KOPT-K1 (cell line): ENCODE measurements around the gene VSTM4.

Source experiments
- H3K27ac ChIP-seq: fragments of 200-600 bp; sonication (generic); 2 replicates; pipeline ENCODE4 v1.5.1; 2016; ENCODE audit warnings: antibody characterized with exemption, mild to moderate bottlenecking, low read depth, low read length; ENCODE audit not compliant: poor library complexity, severe bottlenecking
- H3K36me3 ChIP-seq: fragments of 200-600 bp; sonication (generic); 2 replicates; pipeline ENCODE4 v1.5.1; 2017; ENCODE audit warnings: antibody characterized with exemption, mild to moderate bottlenecking, low read length, moderate library complexity; ENCODE audit not compliant: insufficient read depth
- H3K9me3 ChIP-seq: fragments of 200-600 bp; sonication (generic); 2 replicates; pipeline ENCODE4 v1.5.1; 2017; ENCODE audit warnings: antibody characterized with exemption, low read length, mild to moderate bottlenecking; ENCODE audit not compliant: insufficient read depth, poor library complexity, severe bottlenecking

VSTM4 gene

DNA sequence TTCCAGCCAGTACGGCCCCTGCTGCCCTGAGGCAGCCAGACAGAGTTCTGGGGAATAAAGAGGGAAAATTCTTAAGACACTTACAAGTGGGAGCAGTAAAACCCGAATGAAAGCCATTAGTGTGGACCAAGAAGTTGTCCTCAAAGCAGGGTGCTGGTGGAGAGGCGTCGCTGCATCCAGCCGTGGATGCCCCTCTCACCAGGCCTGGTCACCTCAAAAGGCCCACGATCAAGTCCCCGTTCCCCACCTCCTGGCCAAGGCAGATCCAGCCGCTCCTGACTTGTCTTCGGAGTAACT, 656 bp downstream of the VSTM4 start:
- no peak overlapping the region for H3K27ac ChIP-seq
- H3K36me3 ChIP-seq: no peaks in the 10 kb centered on the region
- no peaks in the 10 kb centered on the region for H3K9me3 ChIP-seq

DNA sequence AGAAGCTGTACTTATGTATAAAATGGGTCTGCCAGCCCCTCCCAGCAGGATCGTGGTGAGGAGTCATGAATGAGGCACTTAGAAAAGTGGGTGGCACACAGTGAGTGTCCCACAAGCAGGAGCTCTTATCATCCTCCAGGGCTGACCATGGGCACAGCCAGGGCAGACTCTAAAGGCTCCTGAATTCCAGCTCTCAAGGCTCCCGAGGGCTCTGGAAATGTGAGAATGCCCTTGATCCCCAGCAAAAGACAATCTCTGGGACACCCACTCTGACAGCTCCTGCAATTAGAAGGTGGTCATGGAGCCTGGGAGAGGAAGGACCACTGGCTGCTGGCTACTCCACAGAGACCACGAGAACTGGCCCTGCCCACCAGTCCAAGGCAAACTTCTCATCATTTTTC, 1.6 kb downstream of the VSTM4 start:
- H3K9me3 ChIP-seq: no peaks in the 10 kb centered on the region
- no peak overlapping the region for H3K27ac ChIP-seq
- no peaks in the 10 kb centered on the region for H3K36me3 ChIP-seq

GRCh38 chr10:49112851-49113250, 2.5 kb downstream of the VSTM4 start:
- Histone ChIP-seq H3K9me3 (no peaks in the 10 kb centered on the region), H3K36me3 (no peaks in the 10 kb centered on the region), H3K27ac (no peak overlapping the region)

GRCh38 chr10:49112098-49112497, 3.2 kb downstream of the VSTM4 start:
- Histone ChIP-seq H3K27ac (no peak overlapping the region), H3K9me3 (no peaks in the 10 kb centered on the region), H3K36me3 (no peaks in the 10 kb centered on the region)

DNA sequence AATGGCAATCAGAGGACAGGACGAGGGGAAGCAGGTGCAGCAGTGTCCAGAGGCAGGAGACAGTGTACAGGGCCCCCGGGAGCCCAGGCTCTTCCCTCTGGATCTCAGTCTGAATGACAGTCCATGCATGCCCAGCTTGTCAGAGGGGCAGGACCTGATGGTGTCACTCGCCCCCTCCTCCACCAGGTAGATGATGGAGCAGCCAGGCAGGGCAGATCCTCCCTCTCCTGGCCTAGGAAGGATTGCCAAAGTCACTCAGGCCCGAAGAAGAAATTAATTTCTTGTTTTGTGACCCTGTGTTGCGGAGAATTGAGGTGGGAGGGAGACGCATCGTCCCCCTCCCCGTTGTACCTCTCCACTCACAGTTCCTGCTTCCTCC, 4.0 kb downstream of the VSTM4 start:
- Histone ChIP-seq H3K9me3 (no peaks in the 10 kb centered on the region), H3K36me3 (no peaks in the 10 kb centered on the region)

GRCh38 chr10:49110684-49111319, 4.5 kb downstream of the VSTM4 start:
- Histone ChIP-seq H3K9me3 (no peaks in the 10 kb centered on the region), H3K36me3 (no peaks in the 10 kb centered on the region), H3K27ac (no peak overlapping the region)

More for the DNA sequence above, 4.0 kb downstream of the VSTM4 start:
- H3K27ac ChIP-seq: no peak overlapping the region

GRCh38 chr10:49109669-49110340, 5.5 kb downstream of the VSTM4 start:
- no peak overlapping the region for H3K27ac ChIP-seq
- H3K9me3 ChIP-seq: no peaks in the 10 kb centered on the region
- no peaks in the 10 kb centered on the region for H3K36me3 ChIP-seq

GRCh38 chr10:49108656-49109055, 6.7 kb downstream of the VSTM4 start:
- Histone ChIP-seq H3K27ac (no peak overlapping the region), H3K9me3 (no peaks in the 10 kb centered on the region), H3K36me3 (no peaks in the 10 kb centered on the region)

DNA sequence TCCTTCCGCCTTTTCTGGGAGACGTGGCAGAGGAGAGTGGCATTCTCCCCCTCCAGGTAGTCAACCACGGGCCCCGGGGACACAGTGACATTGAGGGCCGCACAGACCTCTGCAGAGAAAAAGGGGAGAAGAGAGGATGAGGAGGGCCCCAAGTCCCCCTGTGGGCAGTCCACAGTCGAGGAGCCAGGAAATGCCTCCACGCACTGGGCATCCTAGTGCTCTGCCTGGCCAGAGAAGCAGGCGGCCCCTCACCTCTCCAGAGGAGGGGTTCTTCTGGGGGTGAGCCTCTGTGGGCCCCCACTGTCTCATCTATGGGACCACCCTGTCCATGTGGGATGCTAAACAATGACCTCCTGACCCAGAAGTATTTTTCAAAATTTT, 7.4 kb downstream of the VSTM4 start:
- H3K9me3 ChIP-seq: no peaks in the 10 kb centered on the region
- no peak overlapping the region for H3K27ac ChIP-seq
- no peaks in the 10 kb centered on the region for H3K36me3 ChIP-seq

DNA sequence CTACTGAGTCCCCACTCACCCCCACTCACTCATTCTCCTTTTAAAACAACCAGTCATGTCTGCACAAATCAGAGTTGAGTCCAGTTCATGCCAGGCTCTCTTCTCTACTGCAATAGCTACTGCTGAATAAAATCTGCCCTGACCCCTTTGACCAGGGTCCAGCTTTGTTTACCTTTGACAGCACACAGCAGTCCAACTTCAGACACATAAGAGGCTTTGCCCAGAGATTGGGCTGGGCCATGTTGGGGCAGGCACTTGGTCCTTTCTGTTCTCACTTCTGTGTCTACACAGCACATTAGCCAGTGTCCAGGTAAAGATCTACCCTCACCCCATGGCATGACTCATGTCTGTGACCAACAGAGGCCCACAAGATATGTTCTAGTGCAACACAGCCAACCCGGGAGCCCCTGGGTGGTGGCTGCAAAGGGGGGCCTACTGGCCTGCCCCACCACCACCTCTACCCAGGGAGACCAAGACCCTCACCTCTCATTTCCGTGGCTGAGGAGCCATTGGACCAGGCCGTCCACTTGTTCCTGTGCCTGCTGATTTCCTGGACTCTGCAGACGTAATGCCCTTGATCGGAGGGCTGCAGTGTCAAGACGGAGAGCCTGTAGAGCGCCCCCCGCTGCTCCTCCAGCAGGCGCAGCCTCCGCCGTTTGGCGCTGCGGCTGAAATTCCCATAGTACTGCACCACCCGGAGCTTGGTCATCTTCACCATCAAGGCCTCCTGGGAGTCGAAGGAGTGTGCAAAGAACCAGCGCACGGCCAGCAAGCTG, 8.0 kb downstream of the VSTM4 start:
- H3K36me3 ChIP-seq: no peaks in the 10 kb centered on the region
- no peaks in the 10 kb centered on the region for H3K9me3 ChIP-seq
- H3K27ac ChIP-seq: no peak overlapping the region

DNA sequence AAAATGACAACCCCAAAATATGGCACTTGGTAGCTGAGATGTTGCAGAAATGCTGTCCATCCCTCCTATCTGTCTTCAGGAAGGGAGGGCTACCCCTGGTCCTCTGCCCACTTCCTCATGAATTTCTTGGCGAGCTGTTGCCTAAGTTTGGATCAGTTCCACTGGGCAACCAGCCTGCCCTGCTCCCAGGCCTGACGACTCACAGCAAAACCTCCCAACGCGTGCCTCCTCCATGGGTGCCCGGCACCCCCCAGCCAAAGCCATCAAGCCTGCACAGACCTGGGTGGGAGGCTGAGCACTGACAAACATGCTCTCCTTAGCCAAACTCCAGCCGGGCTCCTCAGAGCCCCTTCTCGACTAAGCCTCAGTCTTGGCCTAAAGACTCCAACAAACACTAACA, 8.9 kb downstream of the VSTM4 start:
- no peaks in the 10 kb centered on the region for H3K9me3 ChIP-seq
- no peak overlapping the region for H3K27ac ChIP-seq
- no peaks in the 10 kb centered on the region for H3K36me3 ChIP-seq

GRCh38 chr10:49105076-49105475, 10.2 kb downstream of the VSTM4 start:
- H3K27ac ChIP-seq: no peak overlapping the region
- H3K9me3 ChIP-seq: no peaks in the 10 kb centered on the region
- no peaks in the 10 kb centered on the region for H3K36me3 ChIP-seq

DNA sequence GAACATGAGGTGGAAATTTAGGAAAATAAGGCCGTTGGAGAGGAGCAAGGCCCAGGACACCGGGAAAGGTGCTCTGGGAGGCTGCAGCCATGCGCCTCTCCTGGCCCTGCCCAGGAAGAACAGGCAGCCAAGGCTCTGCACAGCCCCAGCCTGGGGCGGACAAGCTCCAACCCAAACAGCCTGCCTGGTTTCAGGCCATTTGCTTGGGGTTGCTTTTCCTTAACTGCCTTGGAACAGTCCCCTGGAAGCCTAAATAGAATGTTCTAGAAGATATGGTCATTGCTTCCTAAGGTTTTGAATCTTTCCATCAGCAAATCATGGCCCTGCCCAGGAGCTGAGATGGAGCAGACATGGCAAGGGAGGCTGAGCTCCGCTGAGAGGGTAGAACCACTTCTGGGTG, 11.0 kb downstream of the VSTM4 start:
- no peaks in the 10 kb centered on the region for H3K36me3 ChIP-seq
- H3K9me3 ChIP-seq: no peaks in the 10 kb centered on the region
- no peak overlapping the region for H3K27ac ChIP-seq

- H3K9me3 ChIP-seq: no peaks in the 10 kb centered on the region
- H3K36me3 ChIP-seq: no peaks in the 10 kb centered on the region
- no peak overlapping the region for H3K27ac ChIP-seq
Observed at GRCh38 chr10:49103761-49104160, 11.6 kb downstream of the VSTM4 start.

GRCh38 chr10:49099046-49099445, 16.3 kb downstream of the VSTM4 start:
- H3K36me3 ChIP-seq: no peaks in the 10 kb centered on the region
- H3K9me3 ChIP-seq: no peaks in the 10 kb centered on the region
- no peak overlapping the region for H3K27ac ChIP-seq
